ENCODE data around the gene ZNF443.

- TF ChIP-seq EZH2 (IDR thresholded peaks at IDR 0.05; ENCODE audit: borderline replicate concordance, low read depth, low read length, poor library complexity, severe bottlenecking) (no peak), CTCF (conservative IDR thresholded peaks at IDR 0.05; ENCODE audit: low read depth, low read length) (no peak)
Observed at GRCh38 chr19:12485571-12485970, 44.8 kb upstream of the ZNF443 start.
